Bronchial epithelial cell (primary cell): ENCODE results near the gene RAP1B. TPM values are rescaled to one million over a fixed set of nuclear protein-coding genes. Genes with fewer than 3 reads are reported as not detected.

Source experiments
- DNase-seq: peaks from one replicate; pipeline ENCODE4 v3.0.0-alpha.2; 2010; ENCODE audit warnings: low read depth
- FAIRE-seq: peaks from 2 replicates; lab custom pipeline; 2011; peaks lifted over from hg19 to GRCh38; lab: Jason Lieb, UNC
- H3K27me3 ChIP-seq: 2 replicates; pipeline ENCODE4 v1.5.1; 2011; ENCODE audit warnings: low read length; ENCODE audit not compliant: control insufficient read depth, insufficient read depth
- H3K36me3 ChIP-seq: 2 replicates; pipeline ENCODE4 v1.5.1; 2011; ENCODE audit warnings: low read length; ENCODE audit not compliant: control insufficient read depth, insufficient read depth
- H3K4me3 ChIP-seq: 2 replicates; pipeline ENCODE4 v1.5.1; 2011; ENCODE audit warnings: mild to moderate bottlenecking, low read depth, low read length, control low read depth
- total RNA-seq: library from RNA; depleted of rRNA; stranded (reverse); fragments of >200 nt; gene quantifications from 2 replicates; pipeline ENCODE4 v1.2.1, GENCODE V29; 2014
- TF ChIP-seq, protein P1 (sequence below): IDR thresholded peaks from 2 replicates; pipeline ENCODE4 v1.5.1; 2011; ENCODE audit warnings: mild to moderate bottlenecking, moderate library complexity, low read length, control low read depth, inconsistent platforms; ENCODE audit not compliant: insufficient read depth, severe bottlenecking

RAP1B gene
- total RNA-seq, 1 donor from 2014 or later, result 175 TPM

- Histone ChIP-seq H3K27me3 (no peaks in the 10 kb centered on the region), H3K4me3 (no peak overlapping the region), H3K36me3 (peaks cover 8% of the 10 kb centered on the region)
- TF ChIP-seq, protein P1, sequence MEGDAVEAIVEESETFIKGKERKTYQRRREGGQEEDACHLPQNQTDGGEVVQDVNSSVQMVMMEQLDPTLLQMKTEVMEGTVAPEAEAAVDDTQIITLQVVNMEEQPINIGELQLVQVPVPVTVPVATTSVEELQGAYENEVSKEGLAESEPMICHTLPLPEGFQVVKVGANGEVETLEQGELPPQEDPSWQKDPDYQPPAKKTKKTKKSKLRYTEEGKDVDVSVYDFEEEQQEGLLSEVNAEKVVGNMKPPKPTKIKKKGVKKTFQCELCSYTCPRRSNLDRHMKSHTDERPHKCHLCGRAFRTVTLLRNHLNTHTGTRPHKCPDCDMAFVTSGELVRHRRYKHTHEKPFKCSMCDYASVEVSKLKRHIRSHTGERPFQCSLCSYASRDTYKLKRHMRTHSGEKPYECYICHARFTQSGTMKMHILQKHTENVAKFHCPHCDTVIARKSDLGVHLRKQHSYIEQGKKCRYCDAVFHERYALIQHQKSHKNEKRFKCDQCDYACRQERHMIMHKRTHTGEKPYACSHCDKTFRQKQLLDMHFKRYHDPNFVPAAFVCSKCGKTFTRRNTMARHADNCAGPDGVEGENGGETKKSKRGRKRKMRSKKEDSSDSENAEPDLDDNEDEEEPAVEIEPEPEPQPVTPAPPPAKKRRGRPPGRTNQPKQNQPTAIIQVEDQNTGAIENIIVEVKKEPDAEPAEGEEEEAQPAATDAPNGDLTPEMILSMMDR, result no peak
- no peak for DNase-seq
- FAIRE-seq, result no peak
Observed at GRCh38 chr12:68623059-68623458, 12.4 kb downstream of the RAP1B start.

DNA sequence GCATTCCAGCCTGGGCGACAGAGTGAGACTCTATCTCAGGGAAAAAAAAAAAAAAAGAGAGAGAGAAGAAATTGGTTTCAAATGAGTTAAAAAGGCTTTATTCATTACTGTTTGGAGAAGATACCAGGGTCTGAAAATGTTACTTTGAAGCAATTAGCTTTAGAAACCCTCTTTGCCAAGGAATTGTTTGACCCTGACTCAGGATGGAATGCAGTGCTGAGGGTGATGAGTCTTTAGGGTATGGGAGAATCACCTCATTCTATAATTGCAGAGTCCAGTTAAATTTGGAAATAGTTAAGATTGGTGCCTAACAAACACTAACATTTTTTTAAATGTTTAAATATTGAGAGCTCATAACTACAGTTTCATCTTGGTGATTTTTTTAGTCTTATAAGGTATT, 13.3 kb downstream of the RAP1B start:
- Histone ChIP-seq H3K4me3 (no peak overlapping the region), H3K36me3 (peaks cover 8% of the 10 kb centered on the region), H3K27me3 (no peaks in the 10 kb centered on the region)
- DNase-seq, result no peak
- TF ChIP-seq, protein P1, result no peak
- no peak for FAIRE-seq

- H3K27me3 ChIP-seq, result no peaks in the 10 kb centered on the region
- FAIRE-seq (no peak), DNase-seq (no peak)
- no peak overlapping the region for H3K4me3 ChIP-seq
- TF ChIP-seq, protein P1, result no peak
- peaks cover 8% of the 10 kb centered on the region for H3K36me3 ChIP-seq
Observed at GRCh38 chr12:68624933-68625332, 14.2 kb downstream of the RAP1B start.

GRCh38 chr12:68627673-68628319, 17.1 kb downstream of the RAP1B start:
- TF ChIP-seq, protein P1, result no peak
- FAIRE-seq (no peak), DNase-seq (no peak)
- Histone ChIP-seq H3K27me3 (no peaks in the 10 kb centered on the region), H3K4me3 (no peak overlapping the region), H3K36me3 (peaks cover 8% of the 10 kb centered on the region)

DNA sequence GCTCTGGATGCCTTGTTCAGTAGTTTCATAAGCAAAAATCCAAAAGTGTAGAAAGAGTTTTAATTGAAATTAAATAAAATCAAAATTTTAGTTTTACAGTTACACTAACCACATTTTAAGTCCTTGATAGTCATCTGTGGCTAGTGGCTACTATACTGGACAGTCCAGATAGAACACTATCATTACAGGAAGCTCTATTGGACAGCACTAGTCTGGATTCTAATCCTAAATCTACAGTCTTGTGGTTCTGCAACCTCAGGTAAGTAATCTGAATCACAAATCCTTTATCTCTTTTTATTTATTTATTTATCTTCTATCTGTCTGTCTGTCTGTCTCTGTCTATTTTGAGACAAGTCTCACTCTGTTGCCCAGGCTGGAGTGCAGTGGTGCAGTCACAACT, 18.0 kb downstream of the RAP1B start:
- Histone ChIP-seq H3K36me3 (peaks cover 8% of the 10 kb centered on the region), H3K27me3 (no peaks in the 10 kb centered on the region), H3K4me3 (no peak overlapping the region)
- TF ChIP-seq, protein P1, result no peak
- no peak for DNase-seq
- no peak for FAIRE-seq

DNA sequence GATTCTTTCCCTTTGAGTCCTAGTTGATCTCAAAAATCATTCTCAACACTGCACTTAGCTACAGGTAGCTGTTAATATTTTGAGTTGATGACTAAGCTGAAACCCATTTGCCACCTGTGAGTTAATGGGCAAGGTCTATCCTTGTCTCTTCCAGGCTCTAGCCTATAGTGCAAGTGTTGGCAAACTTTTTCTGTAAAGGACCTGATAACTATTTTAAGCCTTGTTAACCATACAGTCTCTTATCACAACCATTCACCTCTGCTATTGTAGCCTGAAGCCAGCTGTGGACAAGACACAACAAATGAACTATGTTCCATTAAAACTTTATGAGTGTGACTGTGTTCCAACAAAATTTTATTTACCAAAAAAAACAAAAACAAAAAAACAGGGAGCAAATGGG, 19.4 kb downstream of the RAP1B start:
- H3K36me3 ChIP-seq, result peaks cover 2% of the 10 kb centered on the region
- no peak for FAIRE-seq
- TF ChIP-seq, protein P1, result no peak
- DNase-seq, result no peak
- H3K27me3 ChIP-seq, result no peaks in the 10 kb centered on the region
- no peak overlapping the region for H3K4me3 ChIP-seq
